ENCODE data around the gene ANK2.

Gene ANK2

DNA sequence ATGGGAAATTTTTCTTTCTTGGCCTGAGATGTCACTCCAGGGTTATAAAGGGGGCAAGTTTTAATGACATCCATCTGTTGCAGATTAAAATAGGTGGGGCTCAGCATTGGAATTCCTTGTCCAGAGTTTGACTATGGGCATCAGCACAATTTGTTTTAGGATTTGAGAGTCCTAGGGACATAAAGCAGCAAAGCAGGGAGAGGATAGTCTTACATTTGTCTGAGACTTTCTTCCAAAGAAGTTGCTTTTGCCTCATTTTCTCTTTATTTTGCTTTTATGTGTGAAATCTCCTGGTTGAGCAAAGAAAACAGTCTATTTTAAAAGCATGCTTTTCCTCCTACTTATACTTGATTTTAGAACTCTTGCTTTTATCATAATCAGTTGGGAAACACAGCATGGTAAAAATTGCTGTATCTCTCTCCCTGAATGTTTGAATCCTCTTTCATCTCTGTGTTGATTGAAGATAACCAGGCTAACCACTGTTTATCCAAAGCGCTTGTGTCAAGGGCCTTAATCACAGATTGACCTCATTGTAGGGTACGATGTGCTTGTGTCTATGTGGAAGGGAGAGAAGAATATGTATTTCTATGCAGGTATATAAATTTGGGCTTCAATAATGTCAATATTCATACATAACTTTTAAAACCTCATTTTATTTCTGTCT, 121.5 kb downstream of the ANK2 start:
- no peaks in the 10 kb centered on the region for H4K20me1 ChIP-seq (ENCODE audit: insufficient read depth, low read length)
- H3K4me1 ChIP-seq (ENCODE audit: insufficient read depth, low read length) = no peaks in the 10 kb centered on the region
- no peak overlapping the region for H3K9ac ChIP-seq (ENCODE audit: low read depth, low read length)
- H3K36me3 ChIP-seq (ENCODE audit: insufficient read depth, low read length) = no peaks in the 10 kb centered on the region
- TF ChIP-seq EZH2 (IDR thresholded peaks at IDR 0.05; ENCODE audit: borderline replicate concordance, low read depth, low read length, severe bottlenecking) = no peak
- TF ChIP-seq, protein P1, sequence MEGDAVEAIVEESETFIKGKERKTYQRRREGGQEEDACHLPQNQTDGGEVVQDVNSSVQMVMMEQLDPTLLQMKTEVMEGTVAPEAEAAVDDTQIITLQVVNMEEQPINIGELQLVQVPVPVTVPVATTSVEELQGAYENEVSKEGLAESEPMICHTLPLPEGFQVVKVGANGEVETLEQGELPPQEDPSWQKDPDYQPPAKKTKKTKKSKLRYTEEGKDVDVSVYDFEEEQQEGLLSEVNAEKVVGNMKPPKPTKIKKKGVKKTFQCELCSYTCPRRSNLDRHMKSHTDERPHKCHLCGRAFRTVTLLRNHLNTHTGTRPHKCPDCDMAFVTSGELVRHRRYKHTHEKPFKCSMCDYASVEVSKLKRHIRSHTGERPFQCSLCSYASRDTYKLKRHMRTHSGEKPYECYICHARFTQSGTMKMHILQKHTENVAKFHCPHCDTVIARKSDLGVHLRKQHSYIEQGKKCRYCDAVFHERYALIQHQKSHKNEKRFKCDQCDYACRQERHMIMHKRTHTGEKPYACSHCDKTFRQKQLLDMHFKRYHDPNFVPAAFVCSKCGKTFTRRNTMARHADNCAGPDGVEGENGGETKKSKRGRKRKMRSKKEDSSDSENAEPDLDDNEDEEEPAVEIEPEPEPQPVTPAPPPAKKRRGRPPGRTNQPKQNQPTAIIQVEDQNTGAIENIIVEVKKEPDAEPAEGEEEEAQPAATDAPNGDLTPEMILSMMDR (IDR thresholded peaks at IDR 0.05; ENCODE audit: borderline replicate concordance, extremely low read depth, low read length, poor library complexity, severe bottlenecking) = no peak
- H3K9me3 ChIP-seq (ENCODE audit: insufficient read depth, low read length, severe bottlenecking) = no peaks in the 10 kb centered on the region
- H2AFZ ChIP-seq (ENCODE audit: low read depth, low read length) = no peak overlapping the region
- no peak overlapping the region for H3K27ac ChIP-seq (ENCODE audit: low read length)
- DNase-seq (no peak), ATAC-seq (ENCODE audit: insufficient read depth, low read depth) (no peak)
- no peaks in the 10 kb centered on the region for H3K79me2 ChIP-seq (ENCODE audit: insufficient read depth, low read length)
- no peaks in the 10 kb centered on the region for H3K27me3 ChIP-seq (ENCODE audit: insufficient read depth, low read length, poor library complexity)
- H3K4me2 ChIP-seq (ENCODE audit: insufficient read depth, low read length) = no peak overlapping the region
- H3K4me3 ChIP-seq (ENCODE audit: low read depth in 1 of 2, low read length in 2 of 2) = no peak overlapping the region

DNA sequence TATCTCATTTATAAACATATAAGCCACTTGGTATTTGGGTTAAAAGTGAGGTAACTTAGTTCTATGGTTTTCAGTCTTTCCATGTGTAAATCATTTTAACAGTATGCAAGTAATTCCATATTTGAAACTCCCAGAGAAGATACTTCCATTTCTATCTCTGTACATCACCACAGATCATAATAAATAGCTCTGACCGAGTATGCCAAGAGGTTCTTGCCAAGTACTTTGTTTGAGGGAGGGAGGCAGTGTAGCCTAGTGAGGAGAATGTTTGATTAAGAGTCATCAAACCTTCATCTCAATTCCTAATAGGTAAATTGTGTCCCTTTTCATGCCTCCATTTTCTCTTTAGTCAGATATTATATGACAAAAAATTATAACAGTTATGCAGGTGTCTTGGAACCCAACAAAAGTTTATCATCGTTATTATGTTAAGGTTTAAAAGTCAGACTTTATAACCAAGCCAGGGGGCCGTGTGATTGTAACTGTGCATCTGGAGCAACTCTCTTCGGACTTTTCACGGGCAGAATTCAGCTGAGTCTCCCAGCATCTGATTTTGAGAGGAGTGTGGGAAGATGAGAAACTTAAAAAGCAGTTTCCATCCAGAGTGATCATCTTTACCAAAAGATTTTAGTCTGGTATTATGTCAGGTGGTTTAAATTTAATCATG, 123.8 kb downstream of the ANK2 start:
- no peaks in the 10 kb centered on the region for H3K4me1 ChIP-seq (ENCODE audit: insufficient read depth, low read length)
- no peak overlapping the region for H3K4me3 ChIP-seq (ENCODE audit: low read depth in 1 of 2, low read length in 2 of 2)
- no peaks in the 10 kb centered on the region for H4K20me1 ChIP-seq (ENCODE audit: insufficient read depth, low read length)
- no peak overlapping the region for H3K27ac ChIP-seq (ENCODE audit: low read length)
- no peak overlapping the region for H3K9ac ChIP-seq (ENCODE audit: low read depth, low read length)
- DNase-seq (no peak), ATAC-seq (ENCODE audit: insufficient read depth, low read depth) (no peak)
- TF ChIP-seq, protein P1 (IDR thresholded peaks at IDR 0.05; ENCODE audit: borderline replicate concordance, extremely low read depth, low read length, poor library complexity, severe bottlenecking) = no peak
- TF ChIP-seq EZH2 (IDR thresholded peaks at IDR 0.05; ENCODE audit: borderline replicate concordance, low read depth, low read length, severe bottlenecking) = no peak
- H3K36me3 ChIP-seq (ENCODE audit: insufficient read depth, low read length) = no peaks in the 10 kb centered on the region
- H3K4me2 ChIP-seq (ENCODE audit: insufficient read depth, low read length) = no peak overlapping the region
- H2AFZ ChIP-seq (ENCODE audit: low read depth, low read length) = no peak overlapping the region
- H3K79me2 ChIP-seq (ENCODE audit: insufficient read depth, low read length) = no peaks in the 10 kb centered on the region
- no peaks in the 10 kb centered on the region for H3K9me3 ChIP-seq (ENCODE audit: insufficient read depth, low read length, severe bottlenecking)
- no peaks in the 10 kb centered on the region for H3K27me3 ChIP-seq (ENCODE audit: insufficient read depth, low read length, poor library complexity)

DNA sequence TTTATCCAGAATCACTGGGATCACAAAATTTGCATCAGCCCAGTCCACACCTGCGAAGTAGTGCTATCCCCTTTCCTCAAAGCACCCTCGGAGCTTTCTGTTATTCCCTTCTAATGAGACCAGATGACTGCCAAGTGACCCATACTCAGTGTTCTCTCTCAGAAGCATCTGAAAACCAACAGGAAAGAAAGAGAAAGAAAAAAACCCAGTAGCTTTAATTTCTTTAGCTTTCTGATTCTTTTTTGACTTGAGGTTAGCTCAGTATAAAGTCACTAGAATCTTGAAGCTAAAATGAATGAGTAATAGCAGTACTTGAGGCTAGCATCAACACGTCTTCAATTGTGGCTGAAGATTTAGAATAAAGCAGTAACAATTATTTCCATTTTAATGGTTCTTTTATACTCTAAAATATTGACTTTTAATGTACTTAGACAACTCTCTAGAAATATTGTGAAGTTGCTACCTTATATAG, 124.4 kb downstream of the ANK2 start:
- Histone ChIP-seq H3K27ac (ENCODE audit: low read length) (no peak overlapping the region), H3K4me3 (ENCODE audit: low read depth in 1 of 2, low read length in 2 of 2) (no peak overlapping the region), H3K4me1 (ENCODE audit: insufficient read depth, low read length) (no peaks in the 10 kb centered on the region), H3K79me2 (ENCODE audit: insufficient read depth, low read length) (no peaks in the 10 kb centered on the region), H3K27me3 (ENCODE audit: insufficient read depth, low read length, poor library complexity) (no peaks in the 10 kb centered on the region), H3K9ac (ENCODE audit: low read depth, low read length) (no peak overlapping the region), H3K4me2 (ENCODE audit: insufficient read depth, low read length) (no peak overlapping the region), H2AFZ (ENCODE audit: low read depth, low read length) (no peak overlapping the region), H3K36me3 (ENCODE audit: insufficient read depth, low read length) (no peaks in the 10 kb centered on the region), H3K9me3 (ENCODE audit: insufficient read depth, low read length, severe bottlenecking) (no peaks in the 10 kb centered on the region), H4K20me1 (ENCODE audit: insufficient read depth, low read length) (no peaks in the 10 kb centered on the region)
- TF ChIP-seq, protein P1 (IDR thresholded peaks at IDR 0.05; ENCODE audit: borderline replicate concordance, extremely low read depth, low read length, poor library complexity, severe bottlenecking) = no peak
- no peak for TF ChIP-seq EZH2 (IDR thresholded peaks at IDR 0.05; ENCODE audit: borderline replicate concordance, low read depth, low read length, severe bottlenecking)
- no peak for ATAC-seq (ENCODE audit: insufficient read depth, low read depth)
- DNase-seq = no peak
